Mesendoderm (in vitro differentiated cells): ENCODE data around the gene TMPRSS7.

Source experiments
- DNase-seq: peaks from one replicate; pipeline ENCODE4 v3.0.0; 2013
- H2AK5ac ChIP-seq: 2 replicates; pipeline ENCODE4 v1.6.1; 2013; ENCODE audit warnings: low read length, inconsistent platforms
- H2BK120ac ChIP-seq: 2 replicates; pipeline ENCODE4 v1.6.1; 2013; ENCODE audit warnings: low read depth, mild to moderate bottlenecking, low read length, moderate library complexity, mixed read lengths
- H2BK15ac ChIP-seq: replicated peaks from 2 replicates; pipeline ENCODE4 v1.6.1; 2013; ENCODE audit warnings: low read depth, mild to moderate bottlenecking, moderate library complexity
- H2BK5ac ChIP-seq: 2 replicates; pipeline ENCODE4 v1.6.1; 2013; ENCODE audit warnings: low read length, inconsistent platforms
- H3K18ac ChIP-seq: 2 replicates; pipeline ENCODE4 v1.6.1; 2013; ENCODE audit warnings: mild to moderate bottlenecking, low read length, mixed read lengths
- H3K23ac ChIP-seq: one replicate; pipeline ENCODE4 v1.6.1; 2013; ENCODE audit warnings: low read length
- H3K27ac ChIP-seq: 2 replicates; pipeline ENCODE4 v1.5.1; 2013; ENCODE audit warnings: low read depth, mild to moderate bottlenecking, inconsistent platforms, low read length, moderate library complexity
- H3K27me3 ChIP-seq: 2 replicates; pipeline ENCODE4 v1.6.1; 2013; ENCODE audit warnings: low read length, control low read depth, mild to moderate bottlenecking, inconsistent platforms; ENCODE audit not compliant: insufficient read depth, poor library complexity
- H3K36me3 ChIP-seq: 2 replicates; pipeline ENCODE4 v1.6.1; 2013; ENCODE audit warnings: low read length, inconsistent platforms; ENCODE audit not compliant: control insufficient read depth, insufficient read depth
- H3K4ac ChIP-seq: one replicate; pipeline ENCODE4 v1.6.1; 2013; ENCODE audit warnings: low read depth, mild to moderate bottlenecking, low read length, moderate library complexity
- H3K4me1 ChIP-seq: 2 replicates; pipeline ENCODE4 v1.6.1; 2013; ENCODE audit warnings: low read depth, low read length, inconsistent platforms; ENCODE audit not compliant: control insufficient read depth
- H3K4me2 ChIP-seq: 2 replicates; pipeline ENCODE4 v1.6.1; 2013; ENCODE audit warnings: low read length
- H3K4me3 ChIP-seq: 2 replicates; pipeline ENCODE4 v1.5.1; 2013; ENCODE audit warnings: mild to moderate bottlenecking, low read length
- H3K56ac ChIP-seq: one replicate; pipeline ENCODE4 v1.6.1; 2013; ENCODE audit warnings: low read length
- H3K79me1 ChIP-seq: 2 replicates; pipeline ENCODE4 v1.6.1; 2013; ENCODE audit warnings: low read length, inconsistent platforms
- H3K79me2 ChIP-seq: 2 replicates; pipeline ENCODE4 v1.6.1; 2013; ENCODE audit warnings: mild to moderate bottlenecking, low read length; ENCODE audit not compliant: control insufficient read depth, insufficient read depth
- H3K9ac ChIP-seq: 2 replicates; pipeline ENCODE4 v1.6.1; 2013; ENCODE audit warnings: low read length, inconsistent platforms
- H4K5ac ChIP-seq: one replicate; pipeline ENCODE4 v1.6.1; 2013; ENCODE audit warnings: low read length
- H4K8ac ChIP-seq: one replicate; pipeline ENCODE4 v1.6.1; 2013; ENCODE audit warnings: low read depth, mild to moderate bottlenecking, control low read depth, low read length, moderate library complexity
- WGBS: extraction: QIAGEN DNeasy Blood & Tissue Kit; methylation state at CpG from one replicate; pipeline ENCODE4 v1.1.7; 2013; ENCODE audit warnings: low lambda C conversion rate, missing lambda C conversion rate; ENCODE audit not compliant: insufficient coverage; ENCODE audit errors: extremely low coverage; 5-methylcytosine and 5-hydroxymethylcytosine counted together

TMPRSS7 gene

GRCh38 chr3:112003321-112004080, 31.0 kb upstream of the TMPRSS7 start:
- H4K8ac ChIP-seq: no peak overlapping the region
- H3K56ac ChIP-seq: no peak overlapping the region
- H4K5ac ChIP-seq: no peak overlapping the region
- no peaks in the 10 kb centered on the region for H3K79me1 ChIP-seq
- no peak for DNase-seq
- H3K79me2 ChIP-seq: no peaks in the 10 kb centered on the region
- H2BK5ac ChIP-seq: no peak overlapping the region
- peaks cover 10% of the 10 kb centered on the region for H3K4me1 ChIP-seq
- H3K4me3 ChIP-seq: no peak overlapping the region
- no peaks in the 10 kb centered on the region for H3K36me3 ChIP-seq
- H3K18ac ChIP-seq: no peak overlapping the region
- H2BK15ac ChIP-seq: no peak overlapping the region
- no peak overlapping the region for H3K23ac ChIP-seq
- no peaks in the 10 kb centered on the region for H3K27me3 ChIP-seq
- H3K9ac ChIP-seq: no peak overlapping the region
- no peak overlapping the region for H3K27ac ChIP-seq
- no peak overlapping the region for H2AK5ac ChIP-seq
- no peak overlapping the region for H3K4ac ChIP-seq
- WGBS: no CpG with 5 or more reads among the region's 4 CpGs
- no peak overlapping the region for H3K4me2 ChIP-seq
- no peak overlapping the region for H2BK120ac ChIP-seq

- Histone ChIP-seq H3K4me2 (no peak overlapping the region), H3K4ac (no peak overlapping the region), H4K5ac (no peak overlapping the region), H3K79me2 (no peaks in the 10 kb centered on the region), H3K9ac (no peak overlapping the region), H2BK120ac (no peak overlapping the region), H2BK15ac (no peak overlapping the region), H2AK5ac (no peak overlapping the region), H3K18ac (no peak overlapping the region), H3K27me3 (no peaks in the 10 kb centered on the region), H2BK5ac (no peak overlapping the region), H3K23ac (no peak overlapping the region), H3K36me3 (no peaks in the 10 kb centered on the region), H4K8ac (no peak overlapping the region), H3K4me1 (peaks cover 10% of the 10 kb centered on the region), H3K4me3 (no peak overlapping the region), H3K56ac (no peak overlapping the region), H3K27ac (no peak overlapping the region), H3K79me1 (no peaks in the 10 kb centered on the region)
- WGBS: no CpG with 5 or more reads among the region's 2 CpGs
- no peak for DNase-seq
Measured at GRCh38 chr3:112004187-112004586, 30.3 kb upstream of the TMPRSS7 start.

GRCh38 chr3:112004669-112005068, 29.9 kb upstream of the TMPRSS7 start:
- H3K79me2 ChIP-seq: no peaks in the 10 kb centered on the region

DNA sequence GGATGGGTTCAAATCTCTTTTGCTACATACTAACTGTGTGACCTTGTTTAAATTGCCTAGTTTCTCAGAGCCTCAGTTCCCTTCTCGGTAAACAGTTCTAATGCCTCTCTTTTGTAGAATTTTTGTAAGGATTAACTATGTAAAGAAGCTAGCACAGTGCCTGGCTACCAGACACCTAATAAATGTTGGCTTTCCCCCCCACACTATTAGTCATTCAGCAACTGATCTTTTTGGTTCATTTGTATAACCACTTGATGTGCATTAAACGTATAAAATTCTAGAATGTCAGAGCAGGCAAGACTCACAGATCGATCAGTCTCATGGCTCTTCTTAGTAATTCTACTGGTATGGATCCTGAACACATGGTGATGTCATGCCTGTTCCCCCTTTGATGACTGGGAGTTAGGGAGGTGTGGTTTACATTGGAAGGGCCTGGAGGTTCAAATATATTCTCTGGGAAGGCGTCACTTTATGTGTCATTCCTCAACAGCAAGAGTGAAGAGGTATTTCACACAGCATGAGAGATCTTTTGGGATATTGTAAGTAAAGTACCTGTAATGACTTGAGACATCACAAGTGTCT, 29.4 kb upstream of the TMPRSS7 start:
- Histone ChIP-seq H3K4me3 (no peak overlapping the region), H3K18ac (no peak overlapping the region), H3K4me1 (peaks cover 10% of the 10 kb centered on the region), H3K27me3 (no peaks in the 10 kb centered on the region), H2BK120ac (no peak overlapping the region), H2BK15ac (no peak overlapping the region), H4K8ac (no peak overlapping the region), H3K4me2 (no peak overlapping the region), H4K5ac (no peak overlapping the region), H3K4ac (no peak overlapping the region), H3K9ac (no peak overlapping the region), H3K23ac (no peak overlapping the region), H3K79me1 (no peaks in the 10 kb centered on the region), H3K79me2 (no peaks in the 10 kb centered on the region), H3K56ac (no peak overlapping the region), H3K36me3 (no peaks in the 10 kb centered on the region), H2BK5ac (no peak overlapping the region), H2AK5ac (no peak overlapping the region), H3K27ac (no peak overlapping the region)
- WGBS: no CpG with 5 or more reads among the region's 4 CpGs
- no peak for DNase-seq

More at GRCh38 chr3:112004669-112005068, 29.9 kb upstream of the TMPRSS7 start:
- H3K36me3 ChIP-seq: no peaks in the 10 kb centered on the region
- H3K18ac ChIP-seq: no peak overlapping the region
- H3K23ac ChIP-seq: no peak overlapping the region
- H3K4me1 ChIP-seq: peaks cover 10% of the 10 kb centered on the region
- H3K4ac ChIP-seq: no peak overlapping the region
- no peaks in the 10 kb centered on the region for H3K27me3 ChIP-seq
- H3K56ac ChIP-seq: no peak overlapping the region
- WGBS: no CpG with 5 or more reads among the region's 2 CpGs
- no peaks in the 10 kb centered on the region for H3K79me1 ChIP-seq
- H3K27ac ChIP-seq: no peak overlapping the region
- H4K8ac ChIP-seq: no peak overlapping the region
- DNase-seq: no peak
- no peak overlapping the region for H2AK5ac ChIP-seq
- H3K4me3 ChIP-seq: no peak overlapping the region
- H4K5ac ChIP-seq: no peak overlapping the region
- H3K4me2 ChIP-seq: no peak overlapping the region
- no peak overlapping the region for H3K9ac ChIP-seq
- H2BK5ac ChIP-seq: no peak overlapping the region
- H2BK120ac ChIP-seq: no peak overlapping the region
- H2BK15ac ChIP-seq: no peak overlapping the region

- no peak overlapping the region for H2BK120ac ChIP-seq
- H3K27ac ChIP-seq: no peak overlapping the region
- H3K79me2 ChIP-seq: no peaks in the 10 kb centered on the region
- no peaks in the 10 kb centered on the region for H3K4me1 ChIP-seq
- H2BK5ac ChIP-seq: no peak overlapping the region
- H3K56ac ChIP-seq: no peak overlapping the region
- no peak overlapping the region for H3K4me3 ChIP-seq
- no CpG with 5 or more reads among the region's 1 CpG for WGBS
- no peaks in the 10 kb centered on the region for H3K36me3 ChIP-seq
- no peak overlapping the region for H3K18ac ChIP-seq
- no peak overlapping the region for H3K9ac ChIP-seq
- no peak overlapping the region for H3K4me2 ChIP-seq
- H3K23ac ChIP-seq: no peak overlapping the region
- no peak overlapping the region for H4K5ac ChIP-seq
- H4K8ac ChIP-seq: no peak overlapping the region
- no peak for DNase-seq
- no peaks in the 10 kb centered on the region for H3K27me3 ChIP-seq
- no peak overlapping the region for H2AK5ac ChIP-seq
- no peaks in the 10 kb centered on the region for H3K79me1 ChIP-seq
- no peak overlapping the region for H2BK15ac ChIP-seq
- no peak overlapping the region for H3K4ac ChIP-seq
Measured at GRCh38 chr3:112007633-112008032, 26.9 kb upstream of the TMPRSS7 start.
